ENCODE measurements around the gene MTURN.

Gene MTURN

GRCh38 chr7:30112103-30112713 lies 22.6 kb upstream of the MTURN start:
- Histone ChIP-seq H3K36me3 (no peaks in the 10 kb centered on the region), H3K27me3 (no peaks in the 10 kb centered on the region), H3K27ac (no peak overlapping the region), H3K4me1 (ENCODE audit: control insufficient read depth in 1 of 2, insufficient read depth in 1 of 2, low read depth in 1 of 2, low read length in 1 of 2) (no peaks in the 10 kb centered on the region), H3K9me3 (no peaks in the 10 kb centered on the region), H3K4me3 (ENCODE audit: low read depth in 1 of 2, low read length in 1 of 2) (no peak overlapping the region)
- no peak for TF ChIP-seq CTCF (IDR thresholded peaks at IDR 0.05)

- TF ChIP-seq CTCF (IDR thresholded peaks at IDR 0.05) = no peak
- no peak overlapping the region for H3K4me3 ChIP-seq (ENCODE audit: low read depth in 1 of 2, low read length in 1 of 2)
These were observed 21.6 kb upstream of the MTURN start for GRCh38 chr7:30113144-30113543.

GRCh38 chr7:30114536-30115238 lies 20.1 kb upstream of the MTURN start:
- Histone ChIP-seq H3K27ac (no peak overlapping the region), H3K36me3 (no peaks in the 10 kb centered on the region), H3K4me3 (ENCODE audit: low read depth in 1 of 2, low read length in 1 of 2) (no peak overlapping the region), H3K9me3 (no peaks in the 10 kb centered on the region), H3K4me1 (ENCODE audit: control insufficient read depth in 1 of 2, insufficient read depth in 1 of 2, low read depth in 1 of 2, low read length in 1 of 2) (no peaks in the 10 kb centered on the region), H3K27me3 (no peaks in the 10 kb centered on the region)
- TF ChIP-seq CTCF (IDR thresholded peaks at IDR 0.05) = no peak

More at GRCh38 chr7:30113144-30113543, 21.6 kb upstream of the MTURN start:
- no peaks in the 10 kb centered on the region for H3K27me3 ChIP-seq
- no peaks in the 10 kb centered on the region for H3K9me3 ChIP-seq
- H3K36me3 ChIP-seq = no peaks in the 10 kb centered on the region
- no peaks in the 10 kb centered on the region for H3K4me1 ChIP-seq (ENCODE audit: control insufficient read depth in 1 of 2, insufficient read depth in 1 of 2, low read depth in 1 of 2, low read length in 1 of 2)
- H3K27ac ChIP-seq = no peak overlapping the region

GRCh38 chr7:30115709-30116297 lies 19.0 kb upstream of the MTURN start:
- no peaks in the 10 kb centered on the region for H3K9me3 ChIP-seq
- H3K4me3 ChIP-seq (ENCODE audit: low read depth in 1 of 2, low read length in 1 of 2) = no peak overlapping the region
- H3K27me3 ChIP-seq = no peaks in the 10 kb centered on the region
- no peak for TF ChIP-seq CTCF (IDR thresholded peaks at IDR 0.05)
- no peak overlapping the region for H3K27ac ChIP-seq
- H3K4me1 ChIP-seq (ENCODE audit: control insufficient read depth in 1 of 2, insufficient read depth in 1 of 2, low read depth in 1 of 2, low read length in 1 of 2) = no peaks in the 10 kb centered on the region
- H3K36me3 ChIP-seq = no peaks in the 10 kb centered on the region

GRCh38 chr7:30116771-30117170 lies 18.0 kb upstream of the MTURN start:
- H3K9me3 ChIP-seq = no peaks in the 10 kb centered on the region
- H3K4me1 ChIP-seq (ENCODE audit: control insufficient read depth in 1 of 2, insufficient read depth in 1 of 2, low read depth in 1 of 2, low read length in 1 of 2) = no peaks in the 10 kb centered on the region
- no peak overlapping the region for H3K27ac ChIP-seq
- no peaks in the 10 kb centered on the region for H3K27me3 ChIP-seq
- H3K4me3 ChIP-seq (ENCODE audit: low read depth in 1 of 2, low read length in 1 of 2) = no peak overlapping the region
- TF ChIP-seq CTCF (IDR thresholded peaks at IDR 0.05) = no peak
- no peaks in the 10 kb centered on the region for H3K36me3 ChIP-seq

Data from neutrophil (primary cell).